CD8-positive, alpha-beta memory T cell (primary cell): ENCODE results near the gene DHX58. TPM values are rescaled to one million over a fixed set of nuclear protein-coding genes. Genes with fewer than 3 reads are reported as not detected.
A peak's percentile ranks its signal among the peaks of the same experiment; 100 is the strongest.

Experiments
- CTCF ChIA-PET: fragments of 350-600 bp; sonication (Branson Sonifier 250); formaldehyde crosslinking; loops from one replicate; lab custom pipeline; 2021; ENCODE audit warnings: antibody characterized with exemption; lab: Charles Lee
- POLR2A ChIA-PET: fragments of 350-600 bp; sonication (Branson Sonifier 250); formaldehyde crosslinking; loops from one replicate; lab custom pipeline; 2021; ENCODE audit warnings: antibody characterized with exemption; lab: Charles Lee
- DNase-seq, 5 donors: peaks; one replicate each; pipeline versions ENCODE4 v3.0.0 to v3.0.0-alpha.2; 2020 to 2022; ENCODE audit warnings: mixed read lengths in 1 of 5
- H3K27ac ChIP-seq: one replicate; pipeline ENCODE4 v1.7.0; 2013; ENCODE audit warnings: low read depth, mild to moderate bottlenecking, low read length, moderate library complexity
- H3K27me3 ChIP-seq: 2 replicates; pipeline ENCODE4 v1.7.0; 2013; ENCODE audit warnings: low read length, mild to moderate bottlenecking; ENCODE audit not compliant: insufficient read depth, poor library complexity, severe bottlenecking
- H3K36me3 ChIP-seq: 2 replicates; pipeline ENCODE4 v1.7.0; 2013; ENCODE audit warnings: mild to moderate bottlenecking, low read length, moderate library complexity; ENCODE audit not compliant: insufficient read depth
- H3K4me1 ChIP-seq: 2 replicates; pipeline ENCODE4 v1.7.0; 2013; ENCODE audit warnings: mild to moderate bottlenecking, low read length, moderate library complexity; ENCODE audit not compliant: insufficient read depth
- H3K4me3 ChIP-seq: 2 replicates; pipeline ENCODE4 v1.7.0; 2013; ENCODE audit warnings: mild to moderate bottlenecking, low read length
- H3K9me3 ChIP-seq: 2 replicates; pipeline ENCODE4 v1.7.0; 2013; ENCODE audit warnings: mild to moderate bottlenecking, low read length
- H3K27ac Mint-ChIP-seq, 8 donors: one replicate each; pipeline ENCODE4 v1.8.0; 2020 to 2021; ENCODE audit warnings: mixed read lengths in 8 of 8, mild to moderate bottlenecking in 6 of 8, inconsistent platforms in 3 of 8, moderate library complexity in 3 of 8
- H3K27me3 Mint-ChIP-seq, 2 donors: one replicate each; pipeline ENCODE4 v1.8.0; 2020 to 2021; ENCODE audit warnings: mixed read lengths in 2 of 2, mild to moderate bottlenecking in 1 of 2, moderate library complexity in 1 of 2
- H3K36me3 Mint-ChIP-seq, 3 donors: one replicate each; pipeline ENCODE4 v1.8.0; 2020 to 2021; ENCODE audit warnings: mixed read lengths in 3 of 3, inconsistent platforms in 1 of 3, mild to moderate bottlenecking in 1 of 3
- H3K4me1 Mint-ChIP-seq, 3 donors: one replicate each; pipeline ENCODE4 v1.8.0; 2020 to 2021; ENCODE audit warnings: mixed read lengths in 3 of 3, inconsistent platforms in 1 of 3, mild to moderate bottlenecking in 1 of 3
- H3K4me3 Mint-ChIP-seq, 7 donors: one replicate each; pipeline ENCODE4 v1.8.0; 2020 to 2021; ENCODE audit warnings: mixed read lengths in 7 of 7, mild to moderate bottlenecking in 6 of 7, moderate library complexity in 4 of 7, inconsistent platforms in 2 of 7
- H3K9me3 Mint-ChIP-seq, 5 donors: one replicate each; pipeline ENCODE4 v1.8.0; 2020 to 2022; ENCODE audit warnings: mixed read lengths in 5 of 5, mild to moderate bottlenecking in 3 of 5, moderate library complexity in 2 of 5, inconsistent platforms in 1 of 5
- polyA plus RNA-seq: library from polyadenylated mRNA; unstranded; fragments of 300-500 nt; fragmentation: Illumina TruSeq; gene quantifications from one replicate; pipeline ENCODE4 v1.2.3, GENCODE V29; 2021
- total RNA-seq, 2 experiments: library from RNA; stranded (reverse); gene quantifications; one replicate each; pipeline ENCODE4 v1.2.3, GENCODE V29; 2021

Gene DHX58
- total and polyA plus RNA-seq, 3 experiments from 2014 or later, result 8.1 to 10.7 (median 9.7) TPM

DNA sequence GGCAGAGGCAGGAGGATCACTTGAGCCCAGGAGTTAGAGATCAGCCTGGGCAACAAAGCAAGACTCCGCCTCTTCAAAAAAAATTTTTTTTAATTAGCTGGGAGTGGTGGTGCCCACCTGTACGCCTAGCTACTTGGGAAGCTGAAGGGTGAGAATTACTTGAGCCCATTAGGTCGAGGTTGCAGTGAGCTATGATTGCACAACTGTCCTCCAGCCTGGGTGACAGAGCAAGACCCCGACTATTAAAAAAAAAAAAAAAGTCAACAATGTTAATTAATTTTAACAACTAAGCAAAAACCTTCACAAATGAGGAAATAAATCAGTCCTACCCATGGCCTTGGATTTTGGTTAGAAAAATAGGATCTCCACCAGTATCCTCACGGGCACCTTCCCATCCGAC, 5.4 kb downstream of the DHX58 start:
- H3K27me3 Mint-ChIP-seq, result no peaks in the 10 kb centered on the region
- no peak for DNase-seq
- H3K27ac Mint-ChIP-seq, result no peak overlapping the region
- peaks cover 22% of the 10 kb centered on the region for H3K4me1 ChIP-seq
- H3K4me3 ChIP-seq, result no peak overlapping the region
- H3K9me3 ChIP-seq, result no peaks in the 10 kb centered on the region
- no peaks in the 10 kb centered on the region for H3K36me3 ChIP-seq
- H3K4me3 Mint-ChIP-seq, result peak overlapping the region in 5 of 7 donors; percentile 23 to 75 (median 58)
- no peaks in the 10 kb centered on the region for H3K9me3 Mint-ChIP-seq
- POLR2A ChIA-PET, result interaction anchor here (0.6 kb wide), 1 partner anchor 101 kb away, joined by 4 read pairs; no protein-coding TSS in a partner anchor
- H3K27ac ChIP-seq, result no peak overlapping the region
- H3K36me3 Mint-ChIP-seq, result peaks cover 0 to 47% (median 6%) of the 10 kb centered on the region in 3 donors
- peaks cover 14 to 40% (median 23%) of the 10 kb centered on the region in 3 donors for H3K4me1 Mint-ChIP-seq
- H3K27me3 ChIP-seq, result no peaks in the 10 kb centered on the region
- CTCF ChIA-PET, result interaction anchor here (0.9 to 2.1 kb wide), 5 partner anchors 9 to 141 kb away, joined by 3 to 8 read pairs (median 3); partner anchors contain the start of gene CNP

DNA sequence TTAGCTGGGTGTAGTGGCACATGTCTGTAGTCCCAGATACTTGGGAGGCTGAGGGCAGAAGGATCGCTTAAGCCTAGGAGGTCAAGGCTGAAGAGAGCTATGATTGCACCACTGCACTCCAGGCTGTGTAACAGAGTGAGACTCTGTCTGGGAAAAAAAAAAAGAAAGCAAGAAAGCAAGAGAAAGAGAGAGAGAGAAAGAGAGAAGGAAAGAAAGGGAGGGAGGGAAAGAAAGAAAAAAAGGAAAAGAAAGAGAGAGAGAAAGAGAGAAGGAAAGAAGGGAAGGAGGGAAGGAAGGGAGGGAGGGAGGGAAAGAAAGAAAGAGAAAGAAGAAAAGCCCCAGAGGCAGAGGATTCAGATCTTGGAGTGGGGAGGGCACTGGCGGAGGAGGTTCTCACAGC, 6.5 kb downstream of the DHX58 start:
- H3K4me1 ChIP-seq, result peaks cover 11% of the 10 kb centered on the region
- H3K27ac ChIP-seq, result no peak overlapping the region
- peaks cover 0 to 47% (median 6%) of the 10 kb centered on the region in 3 donors for H3K36me3 Mint-ChIP-seq
- H3K27me3 Mint-ChIP-seq, result no peaks in the 10 kb centered on the region
- peak overlapping the region in 1 of 8 donors; percentile 50 for H3K27ac Mint-ChIP-seq
- no peaks in the 10 kb centered on the region for H3K9me3 ChIP-seq
- POLR2A ChIA-PET, result no interaction called here
- no peak for DNase-seq
- H3K9me3 Mint-ChIP-seq, result no peaks in the 10 kb centered on the region
- no peak overlapping the region for H3K4me3 ChIP-seq
- H3K27me3 ChIP-seq, result no peaks in the 10 kb centered on the region
- CTCF ChIA-PET, result interaction anchor here (1.0 to 1.2 kb wide), 3 partner anchors 10 to 38 kb away, joined by 3 to 4 read pairs (median 3); no protein-coding TSS in a partner anchor
- H3K36me3 ChIP-seq, result no peaks in the 10 kb centered on the region
- no peak overlapping the region for H3K4me3 Mint-ChIP-seq
- peaks cover 10 to 29% (median 15%) of the 10 kb centered on the region in 3 donors for H3K4me1 Mint-ChIP-seq

DNA sequence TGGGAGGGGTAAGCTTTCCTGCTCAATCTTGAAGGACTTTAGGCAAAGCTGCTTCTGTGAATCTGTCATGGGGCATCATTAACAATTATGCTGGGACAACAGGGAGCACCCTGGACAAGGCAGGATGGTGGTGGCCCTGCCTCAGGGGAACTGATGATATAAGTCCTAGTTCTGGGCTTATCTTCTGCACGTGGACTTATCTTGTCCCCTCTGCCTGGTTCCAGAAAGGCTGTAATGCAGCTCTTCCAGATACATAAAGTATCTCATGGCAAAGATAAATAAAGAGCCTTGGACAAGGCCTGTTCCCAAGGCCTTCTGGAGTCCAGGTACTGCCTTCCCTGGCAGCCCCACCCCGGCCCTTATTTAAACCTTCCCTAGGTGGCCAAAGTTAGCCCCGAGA, 8.2 kb downstream of the DHX58 start:
- POLR2A ChIA-PET, result interaction anchor here (0.6 kb wide), 1 partner anchor 17 kb away, joined by 3 read pairs; the partner anchor contains the start of gene KAT2A
- DNase-seq, result peak in 1 of 5 donors; percentile 12

DNA sequence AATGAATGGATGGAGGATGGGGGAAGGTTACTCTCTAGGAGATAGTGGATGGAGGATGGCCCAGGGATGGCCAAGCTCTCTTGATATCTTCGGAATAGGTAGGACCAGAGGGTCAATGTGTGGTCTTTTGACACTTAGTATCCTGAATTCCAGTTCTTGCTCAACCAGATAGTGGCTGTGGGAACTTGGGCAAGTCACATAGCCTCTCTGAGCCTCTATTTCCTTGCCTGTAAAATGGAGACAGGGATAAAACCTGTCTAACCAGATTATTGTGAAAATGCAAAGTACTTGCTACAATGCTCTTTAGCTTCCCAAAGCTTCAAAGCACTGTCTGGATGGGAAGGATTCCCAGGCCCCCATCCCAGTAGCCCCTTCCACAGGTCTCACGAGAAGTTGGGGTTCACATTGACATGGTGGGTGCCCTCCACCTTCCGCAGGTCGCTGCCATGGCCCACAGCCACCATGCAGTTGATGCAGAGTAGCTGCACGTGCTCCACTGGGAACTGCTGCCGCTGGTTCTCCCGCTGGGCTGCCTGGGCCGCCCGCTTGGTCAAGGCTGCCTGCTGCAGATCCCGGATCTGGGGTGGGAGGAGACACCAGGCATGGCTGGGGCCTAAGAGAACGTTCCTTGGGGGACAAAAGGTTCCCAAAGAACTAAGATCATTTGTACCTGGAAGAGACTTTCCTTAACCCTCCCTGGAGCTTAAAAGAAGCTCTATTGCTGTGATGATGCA, 9.1 kb downstream of the DHX58 start:
- Mint-ChIP-seq H3K9me3 (no peaks in the 10 kb centered on the region), H3K27me3 (no peaks in the 10 kb centered on the region), H3K4me3 (peak overlapping the region in 1 of 7 donors; percentile 44), H3K4me1 (peaks cover 0 to 11% (median 6%) of the 10 kb centered on the region in 3 donors), H3K27ac (peak overlapping the region in 1 of 8 donors; percentile 41), H3K36me3 (peaks cover 0 to 32% (median 3%) of the 10 kb centered on the region in 3 donors)
- Histone ChIP-seq H3K4me1 (peaks cover 9% of the 10 kb centered on the region), H3K27ac (no peak overlapping the region), H3K27me3 (no peaks in the 10 kb centered on the region), H3K9me3 (no peaks in the 10 kb centered on the region), H3K36me3 (no peaks in the 10 kb centered on the region), H3K4me3 (no peak overlapping the region)
- POLR2A ChIA-PET, result no interaction called here
- peak in 1 of 5 donors; percentile 30 for DNase-seq
- CTCF ChIA-PET, result interaction anchor here (0.8 to 1.6 kb wide), 6 partner anchors 12 to 137 kb away, joined by 3 to 4 read pairs (median 4); partner anchors contain the start of gene NKIRAS2

More for the DNA sequence above, 8.2 kb downstream of the DHX58 start:
- Histone ChIP-seq H3K27ac (no peak overlapping the region), H3K9me3 (no peaks in the 10 kb centered on the region), H3K27me3 (no peaks in the 10 kb centered on the region), H3K36me3 (no peaks in the 10 kb centered on the region), H3K4me1 (peaks cover 9% of the 10 kb centered on the region), H3K4me3 (no peak overlapping the region)
- peaks cover 0 to 39% (median 3%) of the 10 kb centered on the region in 3 donors for H3K36me3 Mint-ChIP-seq
- H3K27ac Mint-ChIP-seq, result no peak overlapping the region
- H3K9me3 Mint-ChIP-seq, result no peaks in the 10 kb centered on the region
- no peak overlapping the region for H3K4me3 Mint-ChIP-seq
- CTCF ChIA-PET, result interaction anchor here (0.6 to 1.6 kb wide), 4 partner anchors 11 to 39 kb away, joined by 3 to 4 read pairs (median 3); no protein-coding TSS in a partner anchor
- H3K27me3 Mint-ChIP-seq, result no peaks in the 10 kb centered on the region
- peaks cover 0 to 16% (median 6%) of the 10 kb centered on the region in 3 donors for H3K4me1 Mint-ChIP-seq

DNA sequence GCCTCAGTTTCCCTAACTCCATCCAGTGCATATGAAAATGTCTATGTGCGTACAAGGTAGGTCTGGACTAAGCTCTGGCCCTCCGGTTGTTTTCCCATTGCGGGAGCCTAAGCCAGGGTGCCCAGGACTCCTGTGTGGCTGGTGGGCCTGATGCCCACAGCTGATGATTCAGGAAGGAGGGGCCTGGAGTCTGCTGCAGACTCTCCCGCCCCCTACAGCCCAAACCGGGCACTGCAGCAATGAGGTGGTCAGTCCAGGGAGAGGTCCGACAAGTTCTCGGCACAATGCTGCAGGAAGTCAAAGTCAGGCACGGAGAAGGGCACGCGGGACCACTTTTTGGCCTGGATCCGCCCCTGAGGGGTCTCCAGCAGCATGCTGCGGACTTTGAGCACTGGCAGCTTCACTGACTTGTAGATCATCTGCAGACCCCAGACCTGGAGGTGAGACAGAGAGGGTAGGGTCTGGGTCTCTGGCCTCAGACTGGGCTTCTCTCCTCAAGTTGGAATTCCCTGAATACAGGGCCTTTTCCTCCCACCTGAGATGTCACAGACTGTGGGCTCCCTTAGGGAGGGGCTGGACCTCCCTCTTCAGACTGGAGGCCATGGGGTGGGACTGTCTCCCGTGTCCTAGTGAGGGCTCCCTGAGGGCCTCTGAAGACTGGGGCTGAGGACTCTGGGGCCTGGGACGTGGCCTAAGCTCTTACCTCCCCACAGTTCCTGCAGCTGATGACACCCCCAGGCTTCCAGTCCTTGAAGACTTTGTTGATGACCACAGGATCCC, 10.8 kb downstream of the DHX58 start:
- ChIA-PET CTCF (interaction anchor here (0.6 to 1.6 kb wide), 8 partner anchors 9 to 79 kb away, joined by 3 to 13 read pairs (median 4); partner anchors contain the start of genes DHX58 and KCNH4), POLR2A (no interaction called here)
- H3K9me3 Mint-ChIP-seq, result no peaks in the 10 kb centered on the region
- Histone ChIP-seq H3K4me1 (peaks cover 6% of the 10 kb centered on the region), H3K4me3 (no peak overlapping the region), H3K27ac (no peak overlapping the region), H3K27me3 (peaks cover 14% of the 10 kb centered on the region), H3K36me3 (no peaks in the 10 kb centered on the region), H3K9me3 (no peaks in the 10 kb centered on the region)
- H3K27me3 Mint-ChIP-seq, result peaks cover 3 to 15% of the 10 kb centered on the region in 2 donors
- H3K27ac Mint-ChIP-seq, result peak overlapping the region in 2 of 8 donors; percentile 17 to 95
- H3K36me3 Mint-ChIP-seq, result peaks cover 0 to 26% (median 2%) of the 10 kb centered on the region in 3 donors
- DNase-seq, result peak in 4 of 5 donors; percentile 50 to 71 (median 55)
- H3K4me1 Mint-ChIP-seq, result peaks cover 5 to 8% (median 6%) of the 10 kb centered on the region in 3 donors
- no peak overlapping the region for H3K4me3 Mint-ChIP-seq

DNA sequence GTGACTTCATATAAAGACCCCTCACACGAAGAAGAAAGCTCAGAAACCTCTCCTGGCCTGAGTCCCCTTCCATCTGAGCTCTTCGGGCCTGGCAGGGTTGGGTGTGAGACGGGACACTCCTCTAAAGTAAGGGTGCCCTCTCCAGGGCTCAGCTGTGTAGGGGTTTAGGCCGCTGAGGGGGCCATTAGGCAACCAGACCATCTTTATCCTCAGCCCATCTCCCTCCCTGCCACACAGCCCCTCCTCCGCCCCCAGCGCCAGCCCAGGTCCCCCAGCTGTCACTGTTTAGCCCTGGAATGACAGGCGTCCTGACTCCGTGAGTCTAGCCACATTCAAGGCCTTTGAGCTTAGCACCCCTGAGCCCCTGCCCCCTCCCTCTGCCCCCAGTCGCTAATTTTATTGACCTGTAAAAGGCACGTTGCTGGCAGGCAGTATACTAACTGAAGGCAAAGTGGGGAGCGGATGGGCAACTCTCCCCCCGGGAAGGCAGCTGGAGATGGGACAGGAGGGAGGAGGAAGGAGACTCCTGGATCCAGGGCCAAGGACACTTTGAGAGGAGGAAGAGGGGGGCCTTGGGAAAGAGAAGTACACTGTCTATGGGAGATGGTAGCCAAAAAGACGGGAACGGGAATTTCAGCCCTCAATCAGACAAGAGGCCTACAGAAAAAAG, 13.6 kb downstream of the DHX58 start:
- no peak for DNase-seq
- peaks cover 16 to 32% of the 10 kb centered on the region in 2 donors for H3K27me3 Mint-ChIP-seq
- peaks cover 19% of the 10 kb centered on the region for H3K27me3 ChIP-seq
- no peak overlapping the region for H3K27ac ChIP-seq
- no peaks in the 10 kb centered on the region for H3K9me3 ChIP-seq
- CTCF ChIA-PET, result no interaction called here
- peaks cover 0 to 8% (median 0%) of the 10 kb centered on the region in 3 donors for H3K36me3 Mint-ChIP-seq
- no peaks in the 10 kb centered on the region for H3K36me3 ChIP-seq
- H3K4me1 Mint-ChIP-seq, result peaks cover 5 to 8% (median 6%) of the 10 kb centered on the region in 3 donors
- peak overlapping the region in 1 of 7 donors; percentile 36 for H3K4me3 Mint-ChIP-seq
- H3K9me3 Mint-ChIP-seq, result no peaks in the 10 kb centered on the region
- no peak overlapping the region for H3K27ac Mint-ChIP-seq
- POLR2A ChIA-PET, result no interaction called here
- peaks cover 6% of the 10 kb centered on the region for H3K4me1 ChIP-seq
- no peak overlapping the region for H3K4me3 ChIP-seq
